HG03457 (cell line): ENCODE results near the gene LARGE2.
A peak's percentile ranks its signal among the peaks of the same experiment; 100 is the strongest.

ENCODE experiments used
- ATAC-seq: cut with Tn5 transposase; IDR thresholded peaks from one replicate; pipeline ENCODE4 v1.9.1; 2021; ENCODE audit warnings: moderate number of reproducible peaks; ENCODE audit not compliant: unreplicated experiment

LARGE2 gene

DNA sequence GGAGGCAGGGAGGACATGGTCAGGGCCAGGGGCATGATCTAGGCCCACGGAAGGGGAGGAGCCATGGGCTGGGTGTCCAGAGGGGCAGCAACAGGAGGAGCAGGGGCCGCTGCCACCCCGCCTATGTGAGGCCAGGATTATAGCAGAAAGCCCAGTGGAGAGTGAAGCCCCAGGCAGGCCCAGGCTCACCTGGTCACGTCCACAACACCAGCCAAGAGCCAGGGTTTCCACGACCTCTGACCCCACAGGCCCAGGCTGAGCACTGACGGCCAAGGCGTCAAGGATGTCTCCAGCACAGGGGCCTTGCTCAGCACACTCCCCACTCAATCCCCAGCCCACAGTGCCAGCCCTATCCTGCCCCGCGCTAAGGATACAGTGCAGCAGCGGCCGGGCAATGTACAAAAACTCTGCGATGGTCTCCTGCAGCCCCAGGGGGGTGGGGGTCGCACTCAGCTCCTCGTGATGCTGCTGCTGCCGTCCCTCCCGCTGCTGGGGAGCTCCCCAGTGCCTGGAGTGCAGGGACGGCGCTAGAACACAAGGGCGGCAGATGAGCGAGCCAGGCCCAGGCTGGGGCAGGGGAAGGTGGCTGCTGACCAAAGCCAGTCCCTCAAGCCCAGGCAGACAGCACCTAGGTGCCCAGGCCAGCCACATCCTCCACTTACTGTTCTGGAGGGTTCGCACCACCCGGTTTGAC, 8.4 kb upstream of the LARGE2 start:
- ATAC-seq: no peak

DNA sequence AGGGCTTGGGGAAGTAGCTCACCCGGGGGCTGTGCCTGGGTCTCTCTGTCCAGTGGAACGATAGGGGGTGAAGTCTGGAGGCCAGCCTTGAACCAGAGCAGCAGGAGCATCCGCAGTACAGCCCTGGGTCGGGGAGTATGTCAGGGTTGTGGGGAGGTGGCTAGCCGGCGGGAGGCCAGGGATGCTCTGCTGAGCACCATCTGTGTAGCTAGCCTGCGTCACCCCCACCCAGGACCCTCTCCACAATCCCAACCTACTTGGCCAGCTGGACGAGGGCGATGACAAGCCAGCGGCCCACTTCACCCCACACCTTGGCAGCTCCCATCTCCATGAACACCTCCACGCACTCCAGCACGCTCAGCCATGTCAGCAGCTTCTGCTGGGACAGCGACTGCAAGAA, 7.0 kb upstream of the LARGE2 start:
- no peak for ATAC-seq

DNA sequence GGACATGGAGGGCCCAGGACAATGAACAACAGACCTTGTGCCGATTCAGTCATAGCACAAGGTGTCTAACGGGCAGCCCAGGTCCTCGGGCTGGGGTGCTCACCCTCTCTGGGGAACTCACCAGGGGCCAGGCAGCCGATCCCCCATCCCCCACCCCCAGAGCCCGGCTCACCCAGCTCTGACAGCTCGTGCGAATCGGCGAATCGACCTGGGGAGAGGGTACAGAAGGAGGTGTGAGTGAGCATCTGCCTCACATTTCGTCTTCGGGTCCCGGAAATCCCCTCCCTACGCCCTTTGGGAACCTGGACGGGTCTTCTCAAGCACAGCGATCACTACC, 5.2 kb upstream of the LARGE2 start:
- peak; percentile 6 for ATAC-seq

DNA sequence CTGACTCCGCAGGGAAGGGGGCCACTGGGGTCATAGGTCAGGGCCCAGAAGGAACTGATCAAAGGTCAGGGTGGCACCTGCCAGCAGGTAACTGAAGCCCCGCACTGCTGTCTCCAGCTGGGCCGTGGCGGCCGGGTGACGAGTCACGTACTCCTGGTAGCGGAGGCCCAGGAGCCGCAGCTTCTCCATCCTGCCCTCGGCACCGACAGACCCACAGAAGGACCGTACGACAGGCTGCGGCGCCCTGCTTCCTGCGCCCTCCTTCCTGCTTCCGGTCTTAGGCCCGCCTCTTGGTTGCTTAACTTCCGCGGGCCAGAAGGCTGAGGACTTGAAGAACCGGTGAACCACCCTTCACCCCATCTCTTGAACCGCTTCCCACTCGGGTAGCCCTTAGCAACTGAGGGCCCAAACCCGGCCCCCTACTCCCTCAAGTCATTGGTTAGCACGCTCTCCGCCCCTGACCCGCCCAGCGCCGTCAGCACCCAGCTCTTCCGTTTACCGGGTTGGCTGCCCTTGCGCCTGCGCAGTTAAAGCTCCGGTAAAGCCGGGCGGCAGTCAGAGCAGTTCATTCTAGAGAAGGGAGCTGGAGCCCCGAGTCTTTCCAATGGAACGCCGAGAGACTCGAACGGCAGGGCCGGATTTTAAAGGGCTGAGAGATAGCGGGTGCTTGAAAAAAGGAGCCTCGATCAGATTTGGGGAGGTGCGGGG, 4.7 kb upstream of the LARGE2 start, which contains the start of gene PEX16:
PEX16 (minus strand) TSS at position 255 of the 708 bp plus-strand sequence; CDS start at position 189, 66 bp downstream.
- ATAC-seq: peak; percentile 71

DNA sequence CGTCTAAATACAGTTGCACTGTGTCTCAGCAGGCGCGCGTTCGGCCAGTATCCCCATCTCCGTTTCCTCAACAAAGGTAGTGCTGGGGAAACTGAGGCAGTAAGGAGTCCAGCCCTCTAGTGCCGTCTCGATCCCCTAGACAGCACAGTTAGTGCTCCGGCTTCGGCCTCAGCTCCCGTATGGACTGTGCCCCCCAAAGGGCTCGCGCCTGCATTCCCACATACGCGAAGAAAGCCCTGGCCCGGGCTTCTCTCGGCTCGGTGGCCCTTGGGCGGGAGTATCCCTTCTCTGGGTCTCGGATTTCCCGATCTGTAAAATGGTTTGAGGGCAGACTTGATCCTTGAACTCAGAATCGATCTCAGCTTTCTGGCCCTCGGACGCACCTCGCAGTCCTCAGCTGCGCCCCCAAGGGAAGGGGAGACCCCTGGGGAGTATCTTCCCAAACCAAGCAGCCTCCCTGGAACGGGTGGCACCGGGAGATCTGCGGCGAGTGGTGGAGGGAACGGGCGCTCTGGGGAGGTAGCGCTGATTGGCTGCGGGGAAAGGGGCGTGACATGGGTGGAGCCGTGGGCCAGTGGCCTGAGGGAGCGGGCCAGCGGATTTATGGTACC, 4.0 kb upstream of the LARGE2 start:
- ATAC-seq: peak; percentile 35

DNA sequence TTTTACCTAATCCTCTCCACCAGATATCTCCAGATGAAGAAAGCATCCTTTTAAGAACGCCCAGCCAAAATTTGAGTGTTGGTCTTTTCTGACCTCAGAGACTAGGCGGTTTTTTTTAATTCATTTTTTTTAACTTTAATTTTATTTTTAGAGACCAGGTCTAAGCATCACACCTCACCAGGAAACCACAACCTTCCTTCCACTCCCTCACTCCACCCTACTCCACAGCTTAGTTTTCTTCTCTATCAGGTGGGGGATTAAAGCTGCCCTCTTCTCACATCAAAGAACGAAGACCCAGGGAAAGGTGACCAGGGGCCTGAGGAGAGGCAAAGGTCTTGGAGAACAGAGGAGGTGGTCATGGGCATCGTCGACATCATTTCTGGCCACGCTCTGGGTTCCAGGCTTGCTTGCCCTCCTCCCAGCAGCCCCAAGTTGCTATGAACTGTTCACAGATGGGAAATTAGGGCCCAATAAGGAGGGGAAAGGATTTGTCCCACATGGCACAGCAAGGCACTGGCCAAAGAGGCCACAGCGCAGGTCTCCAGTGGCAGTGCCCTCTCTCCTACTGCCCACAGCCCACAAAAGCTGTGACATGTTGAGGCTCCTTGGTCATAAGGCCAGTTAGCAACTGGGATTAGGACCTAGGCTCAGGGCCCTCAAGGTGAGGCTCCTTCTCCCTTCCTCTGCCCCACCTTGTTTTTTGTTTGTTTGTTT, 3.3 kb upstream of the LARGE2 start:
- no peak for ATAC-seq

DNA sequence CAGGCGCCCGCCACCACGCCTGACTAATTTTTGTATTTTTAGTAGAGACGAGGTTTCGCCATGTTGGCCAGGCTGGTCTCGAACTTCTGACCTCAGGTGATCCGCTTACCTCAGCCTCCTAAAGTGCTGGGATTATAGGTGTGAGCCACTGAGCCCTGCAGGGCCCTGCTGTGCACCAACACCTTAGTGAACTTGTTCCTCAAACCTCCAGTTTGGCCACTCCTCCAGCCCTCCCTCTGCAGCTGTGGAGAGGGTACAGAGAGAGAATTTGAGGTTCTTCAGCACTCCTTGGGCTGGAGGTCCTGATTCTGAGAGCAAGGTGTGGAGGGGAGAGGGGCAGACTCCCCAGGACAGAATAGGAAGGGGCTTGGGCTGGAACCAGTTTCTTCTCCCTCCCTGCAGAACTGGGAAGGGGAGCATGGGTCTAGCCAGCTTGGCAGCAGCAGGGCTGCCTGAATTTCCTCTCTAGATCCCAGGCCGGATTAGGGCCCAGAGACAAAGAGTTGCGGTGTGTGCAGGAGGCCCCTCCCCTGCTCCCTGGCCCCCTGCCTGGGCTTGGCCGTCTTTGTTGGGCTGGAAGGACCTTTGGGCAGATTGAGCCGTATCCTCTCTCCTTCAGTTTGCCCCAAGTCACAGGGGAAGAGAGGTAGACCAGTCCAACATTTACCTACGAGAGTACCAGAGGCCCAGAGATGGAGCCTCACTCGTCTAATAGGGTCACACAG, 2.5 kb upstream of the LARGE2 start:
- no peak for ATAC-seq

DNA sequence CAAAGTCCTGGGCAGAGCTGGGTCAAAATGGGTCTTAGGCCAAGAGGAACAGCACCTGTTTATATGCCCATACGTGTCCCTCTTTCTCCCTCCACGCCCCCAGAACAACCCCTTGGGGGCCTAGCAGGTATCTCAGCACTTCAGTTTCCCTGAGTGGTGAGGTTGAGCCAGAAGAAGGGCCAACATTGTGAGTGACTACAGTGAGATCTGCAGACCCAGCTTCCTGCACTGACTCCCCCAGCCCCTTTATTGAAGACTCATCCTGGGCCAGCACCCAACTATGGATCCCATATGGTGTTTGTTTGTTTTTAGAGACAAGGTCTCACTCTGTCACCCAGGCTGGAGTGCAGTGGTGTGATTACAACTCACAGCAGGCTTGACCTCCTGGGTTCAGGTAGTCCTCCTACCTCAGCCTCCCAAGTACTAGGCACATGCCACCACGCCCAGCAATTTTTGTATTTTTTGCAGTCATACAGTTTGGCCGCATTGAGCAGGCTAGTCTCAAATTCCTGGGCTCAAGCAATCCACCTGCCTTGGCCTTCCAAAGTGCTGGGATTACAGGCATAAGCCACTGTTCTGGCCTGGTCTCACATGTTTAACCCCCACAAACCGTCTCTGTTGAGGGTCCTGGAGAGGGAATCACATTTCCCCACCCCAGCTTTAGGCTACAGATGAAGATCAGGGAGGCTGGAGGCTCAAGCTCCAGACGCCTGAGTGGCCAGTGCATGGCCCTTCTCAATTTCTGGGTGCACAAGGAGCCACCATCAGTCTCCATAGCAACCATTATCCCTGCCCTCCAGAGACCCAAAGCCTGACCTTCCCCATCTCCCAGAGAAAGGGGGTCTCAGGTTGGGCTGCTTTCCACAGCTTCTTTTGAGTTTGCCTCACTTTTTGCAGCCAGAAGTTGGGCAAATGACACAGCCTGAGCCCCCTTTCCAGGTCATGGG, 1.7 kb upstream of the LARGE2 start:
- no peak for ATAC-seq

DNA sequence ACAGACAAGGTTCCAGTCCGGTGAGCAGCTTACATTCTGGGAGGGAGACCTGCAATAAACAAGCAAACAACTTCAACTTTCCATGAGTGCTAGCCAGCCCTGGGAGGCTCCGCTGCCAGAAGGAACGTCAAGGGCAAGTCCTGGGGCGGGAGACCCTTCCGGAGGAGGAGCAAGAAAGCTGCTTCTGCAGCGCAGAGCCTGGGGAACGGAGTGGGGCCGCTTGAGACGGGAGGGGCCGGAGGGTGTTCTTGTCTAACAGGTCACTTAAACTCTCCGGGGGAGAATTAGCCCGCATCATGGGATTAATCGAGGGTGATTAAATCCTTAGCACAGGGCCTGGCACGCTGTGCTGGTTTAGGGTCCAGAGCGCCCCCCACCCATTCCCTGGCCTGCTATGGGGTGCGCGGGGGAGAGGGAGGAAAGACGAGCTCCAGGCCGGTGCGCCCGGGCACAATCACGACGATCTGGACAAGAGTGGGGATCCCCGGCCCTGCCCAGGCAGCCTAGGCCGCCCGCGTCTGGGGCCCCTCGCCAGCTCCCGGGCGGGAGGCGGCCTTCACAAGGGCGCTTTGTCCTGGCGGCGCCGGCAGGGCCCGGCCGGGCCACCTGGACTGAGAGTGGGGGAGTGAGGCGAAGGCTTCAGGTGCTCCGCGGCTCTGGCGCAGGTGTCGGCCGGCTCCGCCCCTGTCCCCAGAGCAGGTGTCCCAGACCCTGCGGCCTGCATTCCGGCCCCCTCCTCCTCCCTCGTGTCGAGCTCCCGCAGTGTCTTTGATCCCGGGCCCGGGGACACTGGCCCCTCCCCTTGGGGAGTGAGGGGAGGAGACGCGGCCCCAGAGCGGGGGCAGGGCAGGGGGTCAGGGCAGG, 663 bp upstream of the LARGE2 start:
- no peak for ATAC-seq

DNA sequence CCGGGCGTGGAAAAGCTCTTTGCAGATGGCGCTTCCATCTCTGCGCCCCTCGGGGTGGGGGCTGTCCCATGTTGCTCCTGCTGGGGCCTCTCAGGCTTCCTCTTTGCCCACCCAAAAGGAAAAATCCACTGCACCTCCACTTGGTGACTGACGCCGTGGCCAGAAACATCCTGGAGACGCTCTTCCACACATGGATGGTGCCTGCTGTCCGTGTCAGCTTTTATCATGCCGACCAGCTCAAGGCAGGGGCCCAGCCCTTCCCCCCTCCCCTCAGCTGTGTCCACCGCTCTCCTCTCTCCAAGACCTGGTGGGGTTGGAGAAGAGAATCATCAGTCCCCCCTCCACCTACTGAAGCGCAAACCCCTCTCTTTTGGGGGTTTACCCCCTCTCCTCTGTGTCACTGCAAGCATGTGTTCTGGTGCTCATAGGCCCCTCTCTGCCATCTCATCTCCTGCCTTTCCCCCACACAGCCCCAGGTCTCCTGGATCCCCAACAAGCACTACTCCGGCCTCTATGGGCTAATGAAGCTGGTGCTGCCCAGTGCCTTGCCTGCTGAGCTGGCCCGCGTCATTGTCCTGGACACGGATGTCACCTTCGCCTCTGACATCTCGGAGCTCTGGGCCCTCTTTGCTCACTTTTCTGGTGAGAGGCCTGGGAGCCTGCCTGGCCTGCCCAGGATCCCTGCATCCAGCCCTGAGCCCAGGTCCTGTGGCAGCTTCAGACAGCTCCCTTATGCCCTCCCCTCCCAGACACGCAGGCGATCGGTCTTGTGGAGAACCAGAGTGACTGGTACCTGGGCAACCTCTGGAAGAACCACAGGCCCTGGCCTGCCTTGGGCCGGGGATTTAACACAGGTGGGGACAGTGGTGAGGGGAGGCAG, 1.8 kb downstream of the LARGE2 start:
- ATAC-seq: no peak

DNA sequence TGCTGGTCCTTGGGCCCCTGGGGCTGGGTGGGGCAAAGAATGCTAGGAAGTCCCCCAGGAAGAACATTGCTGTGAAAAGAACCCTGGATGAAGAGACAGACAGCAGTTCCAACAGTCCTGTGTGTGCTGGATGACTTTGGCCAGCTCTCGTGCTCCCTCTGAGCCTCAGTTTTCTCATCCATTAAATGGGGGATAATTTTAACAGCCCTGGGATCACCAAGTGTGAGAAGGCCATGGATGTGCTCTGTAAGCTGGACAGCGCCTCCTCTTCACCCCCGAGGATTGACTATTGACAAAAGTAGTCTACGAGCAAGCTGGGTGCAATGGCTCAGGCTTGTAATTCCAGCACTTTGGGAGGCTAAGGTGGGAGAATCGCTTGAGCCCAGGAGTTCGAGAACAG, 2.5 kb downstream of the LARGE2 start:
- no peak for ATAC-seq

- ATAC-seq: no peak
Observed at GRCh38 chr11:45925550-45925949, 3.1 kb downstream of the LARGE2 start.

DNA sequence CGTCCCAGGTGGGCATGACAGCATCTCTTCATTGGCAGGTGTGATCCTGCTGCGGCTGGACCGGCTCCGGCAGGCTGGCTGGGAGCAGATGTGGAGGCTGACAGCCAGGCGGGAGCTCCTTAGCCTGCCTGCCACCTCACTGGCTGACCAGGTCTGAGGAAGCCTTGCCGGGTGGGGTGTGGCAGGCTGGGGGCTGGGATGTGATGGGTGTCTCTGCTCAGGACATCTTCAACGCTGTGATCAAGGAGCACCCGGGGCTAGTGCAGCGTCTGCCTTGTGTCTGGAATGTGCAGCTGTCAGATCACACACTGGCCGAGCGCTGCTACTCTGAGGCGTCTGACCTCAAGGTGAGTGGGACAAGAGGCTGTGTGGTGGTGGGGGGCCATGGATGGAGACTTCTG, 3.5 kb downstream of the LARGE2 start:
- ATAC-seq: no peak

- no peak for ATAC-seq
Observed at GRCh38 chr11:45926536-45927331, 4.3 kb downstream of the LARGE2 start.

GRCh38 chr11:45927332-45927683, 4.9 kb downstream of the LARGE2 start:
- no peak for ATAC-seq

DNA sequence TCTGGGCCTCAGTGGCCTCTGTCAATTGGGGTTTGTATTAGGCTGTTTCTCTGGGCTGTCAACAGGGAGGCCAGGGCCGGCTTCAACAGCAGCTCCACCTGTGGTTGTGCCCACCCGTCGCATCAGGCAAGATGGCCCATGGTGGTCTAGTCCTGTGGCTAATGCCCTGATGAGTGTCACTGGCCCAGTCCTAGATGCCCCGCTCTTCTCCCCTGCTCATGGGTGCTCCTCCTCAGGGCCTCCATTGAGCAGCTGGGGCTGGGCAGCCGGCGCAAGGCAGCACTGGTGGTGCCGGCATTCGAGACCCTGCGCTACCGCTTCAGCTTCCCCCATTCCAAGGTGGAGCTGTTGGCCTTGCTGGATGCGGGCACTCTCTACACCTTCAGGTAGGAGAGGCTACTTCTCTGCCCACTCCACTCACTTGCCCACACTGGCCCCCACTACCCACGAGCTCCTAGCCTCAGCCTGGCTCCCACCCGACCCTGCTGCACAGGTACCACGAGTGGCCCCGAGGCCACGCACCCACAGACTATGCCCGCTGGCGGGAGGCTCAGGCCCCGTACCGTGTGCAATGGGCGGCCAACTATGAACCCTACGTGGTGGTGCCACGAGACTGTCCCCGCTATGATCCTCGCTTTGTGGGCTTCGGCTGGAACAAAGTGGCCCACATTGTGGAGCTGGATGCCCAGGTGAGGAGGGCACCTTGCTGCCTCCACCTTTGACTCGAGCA, 5.4 kb downstream of the LARGE2 start:
- no peak for ATAC-seq
